ENCODE results near the gene PTBP1. TPM values are rescaled to one million over a fixed set of nuclear protein-coding genes. Genes with fewer than 3 reads are reported as not detected.
A peak's percentile ranks its signal among the peaks of the same experiment; 100 is the strongest.

Gene PTBP1
- total RNA-seq, 1 donor from 2014 or later, result 386 TPM

GRCh38 chr19:813219-814151 is 16.2 kb downstream of the PTBP1 start:
- DNase-seq (ENCODE audit: low read depth) (no peak), FAIRE-seq (no peak)
- peaks cover 17% of the 10 kb centered on the region for H3K36me3 ChIP-seq (ENCODE audit: insufficient read depth, low read length)
- Mint-ChIP-seq H3K27ac (ENCODE audit: unreplicated experiment) (no peak overlapping the region), H3K9me3 (ENCODE audit: unreplicated experiment) (no peaks in the 10 kb centered on the region), H3K27me3 (ENCODE audit: low read depth, unreplicated experiment) (no peaks in the 10 kb centered on the region), H3K4me1 (ENCODE audit: low read depth, unreplicated experiment) (no peaks in the 10 kb centered on the region), H3K36me3 (ENCODE audit: low read depth, unreplicated experiment) (peaks cover 7% of the 10 kb centered on the region), H3K4me3 (ENCODE audit: unreplicated experiment) (no peak overlapping the region)
- TF ChIP-seq CTCF (IDR thresholded peaks at IDR 0.05; ENCODE audit: insufficient read depth, low read depth, low read length) (no peak), EZH2 (IDR thresholded peaks at IDR 0.05; ENCODE audit: insufficient read depth, low read length) (no peak)
- H4K20me1 ChIP-seq (ENCODE audit: insufficient read depth, low read length), result peaks cover 48% of the 10 kb centered on the region
- H3K9me3 ChIP-seq (ENCODE audit: insufficient read depth, low read depth, low read length), result no peaks in the 10 kb centered on the region
- H3K27me3 ChIP-seq (ENCODE audit: insufficient read depth, low read length), result no peaks in the 10 kb centered on the region
- no peak overlapping the region for H3K9ac ChIP-seq (ENCODE audit: low read length)
- no peak overlapping the region for H2AFZ ChIP-seq (ENCODE audit: low read depth, low read length)
- peaks cover 23% of the 10 kb centered on the region for H3K79me2 ChIP-seq (ENCODE audit: insufficient read depth, low read length)
- no peak overlapping the region for H3K27ac ChIP-seq (ENCODE audit: low read depth, low read length)
- H3K4me3 ChIP-seq (ENCODE audit: insufficient read depth, low read depth, low read length), result no peak overlapping the region
- H3K4me1 ChIP-seq (ENCODE audit: insufficient read depth, low read length), result no peaks in the 10 kb centered on the region
- H3K4me2 ChIP-seq (ENCODE audit: low read length), result no peak overlapping the region

GRCh38 chr19:814152-815078 is 17.2 kb downstream of the PTBP1 start:
- Mint-ChIP-seq H3K4me1 (ENCODE audit: low read depth, unreplicated experiment) (no peaks in the 10 kb centered on the region), H3K4me3 (ENCODE audit: unreplicated experiment) (peak overlapping the region; percentile 54), H3K27me3 (ENCODE audit: low read depth, unreplicated experiment) (no peaks in the 10 kb centered on the region), H3K9me3 (ENCODE audit: unreplicated experiment) (no peaks in the 10 kb centered on the region), H3K27ac (ENCODE audit: unreplicated experiment) (peak overlapping the region; percentile 73), H3K36me3 (ENCODE audit: low read depth, unreplicated experiment) (peaks cover 7% of the 10 kb centered on the region)
- TF ChIP-seq CTCF (IDR thresholded peaks at IDR 0.05; ENCODE audit: insufficient read depth, low read depth, low read length) (no peak), EZH2 (IDR thresholded peaks at IDR 0.05; ENCODE audit: insufficient read depth, low read length) (no peak)
- no peak for DNase-seq (ENCODE audit: low read depth)
- Histone ChIP-seq H3K36me3 (ENCODE audit: insufficient read depth, low read length) (peaks cover 13% of the 10 kb centered on the region), H3K79me2 (ENCODE audit: insufficient read depth, low read length) (peaks cover 13% of the 10 kb centered on the region), H3K4me1 (ENCODE audit: insufficient read depth, low read length) (no peaks in the 10 kb centered on the region), H3K27me3 (ENCODE audit: insufficient read depth, low read length) (no peaks in the 10 kb centered on the region), H3K9me3 (ENCODE audit: insufficient read depth, low read depth, low read length) (no peaks in the 10 kb centered on the region), H3K4me3 (ENCODE audit: insufficient read depth, low read depth, low read length) (no peak overlapping the region), H3K9ac (ENCODE audit: low read length) (no peak overlapping the region), H4K20me1 (ENCODE audit: insufficient read depth, low read length) (peaks cover 38% of the 10 kb centered on the region), H3K27ac (ENCODE audit: low read depth, low read length) (no peak overlapping the region), H2AFZ (ENCODE audit: low read depth, low read length) (no peak overlapping the region), H3K4me2 (ENCODE audit: low read length) (no peak overlapping the region)
- FAIRE-seq, result no peak

All from astrocyte (in vitro differentiated cells and primary cell).